H1 (cell line): ENCODE data around the gene RYK. TPM values are rescaled to one million over a fixed set of nuclear protein-coding genes. Genes with fewer than 3 reads are reported as not detected.

Source experiments
- HDAC6 ChIP-seq: IDR thresholded peaks from one replicate; pipeline ENCODE4 v1.7.1; 2012; ENCODE audit warnings: low read depth, mild to moderate bottlenecking, inconsistent platforms, low read length, moderate library complexity
- KDM5A ChIP-seq: fragments of 200-600 bp; IDR thresholded peaks from 2 replicates; pipeline ENCODE4 v1.7.1; 2012; ENCODE audit warnings: mild to moderate bottlenecking, low read length, inconsistent platforms, mixed read lengths
- polyA plus RNA-seq, 7 experiments: library from polyadenylated mRNA; depleted of rRNA in 3 of 7; stranded (reverse) in 5 of 7; unstranded in 2 of 7; fragments of >200 nt in 5 of 7; fragments of 200-250 nt in 2 of 7; gene quantifications; 1 replicate in 5 of 7; 2 replicates in 1 of 7; 4 replicates in 1 of 7; pipeline versions ENCODE4 v1.2.1 to v1.2.3, GENCODE V29; 2011 to 2013; ENCODE audit warnings: missing spikeins in 2 of 7, mixed read lengths in 2 of 7
- total RNA-seq: library from RNA; stranded (reverse); fragmentation: NEBNext Ultra II Directional; extraction: Animal tissue kit (Norgen Biotek cat#: 25700); gene quantifications from 2 replicates; pipeline ENCODE4 v1.2.1, GENCODE V29; 2021
- TF ChIP-seq, protein P1 (sequence below): IDR thresholded peaks from 2 replicates; pipeline ENCODE4 v1.6.1; 2011; ENCODE audit warnings: low read length, improper control_type of control experiment
- TF ChIP-seq, protein P2 (sequence below): IDR thresholded peaks from 2 replicates; pipeline ENCODE4 v1.6.1; 2012; ENCODE audit warnings: inconsistent platforms

RYK gene
- total and polyA plus RNA-seq, 2 of the 8 experiments (the other 6 are each of a cell fraction or from before 2014, with no cell fraction given): 30.5 to 63.8 TPM

DNA sequence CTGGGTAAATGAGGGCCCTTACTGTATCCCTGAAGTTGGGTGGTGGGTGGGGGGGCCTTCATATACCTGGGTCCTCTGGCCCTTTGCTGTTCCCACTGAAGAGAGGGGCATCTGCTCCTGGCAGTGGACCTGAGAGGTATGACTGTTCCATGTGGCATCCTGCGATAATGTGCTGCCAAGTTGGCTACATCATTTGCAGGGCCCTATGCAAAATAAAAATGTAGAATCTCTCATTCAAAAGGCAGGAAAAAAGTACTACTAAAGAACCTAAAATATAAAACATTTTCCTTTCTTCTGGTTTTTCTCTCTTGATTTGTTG lies 49.2 kb upstream of the RYK start (continued):
- TF ChIP-seq, protein P1, sequence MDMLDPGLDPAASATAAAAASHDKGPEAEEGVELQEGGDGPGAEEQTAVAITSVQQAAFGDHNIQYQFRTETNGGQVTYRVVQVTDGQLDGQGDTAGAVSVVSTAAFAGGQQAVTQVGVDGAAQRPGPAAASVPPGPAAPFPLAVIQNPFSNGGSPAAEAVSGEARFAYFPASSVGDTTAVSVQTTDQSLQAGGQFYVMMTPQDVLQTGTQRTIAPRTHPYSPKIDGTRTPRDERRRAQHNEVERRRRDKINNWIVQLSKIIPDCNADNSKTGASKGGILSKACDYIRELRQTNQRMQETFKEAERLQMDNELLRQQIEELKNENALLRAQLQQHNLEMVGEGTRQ: no peak
- no peak for TF ChIP-seq HDAC6
- no peak for TF ChIP-seq KDM5A
- TF ChIP-seq, protein P2, sequence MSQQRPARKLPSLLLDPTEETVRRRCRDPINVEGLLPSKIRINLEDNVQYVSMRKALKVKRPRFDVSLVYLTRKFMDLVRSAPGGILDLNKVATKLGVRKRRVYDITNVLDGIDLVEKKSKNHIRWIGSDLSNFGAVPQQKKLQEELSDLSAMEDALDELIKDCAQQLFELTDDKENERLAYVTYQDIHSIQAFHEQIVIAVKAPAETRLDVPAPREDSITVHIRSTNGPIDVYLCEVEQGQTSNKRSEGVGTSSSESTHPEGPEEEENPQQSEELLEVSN: no peak
